Measurements from ENCODE around the gene IDH2. TPM values are rescaled to one million over a fixed set of nuclear protein-coding genes. Genes with fewer than 3 reads are reported as not detected.

The IDH2 gene
- total RNA-seq, 5 donors from 2014 or later (not counting 1 experiment from before 2014, with no cell fraction given), result 45.8 to 56.1 (median 49.2) TPM

DNA sequence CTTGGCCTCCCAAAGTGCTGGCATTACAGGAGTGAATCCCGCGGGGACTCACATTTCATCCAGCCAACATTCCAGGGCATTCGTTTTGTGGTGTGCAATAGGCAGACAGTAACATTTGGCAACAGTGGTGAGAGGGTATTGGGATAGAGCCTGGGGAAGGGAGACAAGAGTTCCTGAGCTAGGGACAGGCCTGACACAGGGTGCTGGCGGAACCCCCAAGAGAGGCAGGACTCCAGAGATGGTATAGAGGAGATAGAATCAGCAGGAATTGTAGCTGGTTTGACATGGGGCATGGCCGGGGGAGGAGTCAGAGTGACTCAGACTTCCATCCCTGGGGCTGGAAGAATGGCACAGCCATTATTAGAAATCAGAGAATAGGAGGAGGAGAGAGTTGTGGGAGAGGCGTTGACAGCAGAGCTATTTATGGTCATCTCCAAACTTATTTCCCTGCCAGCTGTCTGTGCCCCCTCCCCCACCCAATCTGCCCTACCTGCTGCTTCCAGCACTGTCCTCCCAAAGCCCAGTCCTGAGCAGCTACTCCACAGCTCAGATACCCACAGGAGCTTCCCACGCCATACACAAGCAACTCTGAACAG is 4.4 kb upstream of the IDH2 start:
- Histone ChIP-seq H3K4me1 (ENCODE audit: control insufficient read depth in 1 of 2, extremely low read depth in 1 of 2, insufficient read depth in 2 of 2, low read length in 2 of 2) (peaks cover 0 to 8% of the 10 kb centered on the region in 2 experiments), H3K27ac (ENCODE audit: low read length) (no peak overlapping the region), H3K9me3 (no peaks in the 10 kb centered on the region), H3K4me3 (ENCODE audit: control insufficient read depth in 1 of 2, extremely low read depth in 1 of 2, low read length in 1 of 2) (no peak overlapping the region), H3K36me3 (ENCODE audit: control insufficient read depth in 2 of 2, extremely low read depth in 1 of 2, insufficient read depth in 1 of 2, low read length in 1 of 2) (no peaks in the 10 kb centered on the region), H3K27me3 (replicated peaks in 1 of 2; ENCODE audit: control insufficient read depth in 2 of 2, extremely low read depth in 1 of 2, insufficient read depth in 2 of 2, low read length in 1 of 2) (peaks cover 0 to 7% of the 10 kb centered on the region in 2 experiments)
- H3K27me3 Mint-ChIP-seq, result peaks cover 0 to 3% of the 10 kb centered on the region in 2 donors
- POLR2A ChIA-PET, result interaction anchor here in 1 of 2 donors (0.6 kb wide), 1 partner anchor 16 kb away, joined by 3 read pairs; no protein-coding TSS in a partner anchor
- no peak overlapping the region for H3K4me3 Mint-ChIP-seq
- H3K4me1 Mint-ChIP-seq, result peaks cover 8 to 10% (median 8%) of the 10 kb centered on the region in 3 donors
- CTCF ChIA-PET, result interaction anchor here (0.6 to 0.8 kb wide), 2 partner anchors 34 to 110 kb away, joined by 3 to 6 read pairs; no protein-coding TSS in a partner anchor
- ATAC-seq (replicated peaks in 1 of 4) (no peak), DNase-seq (no peak)
- no peaks in the 10 kb centered on the region for H3K36me3 Mint-ChIP-seq
- H3K9me3 Mint-ChIP-seq, result no peaks in the 10 kb centered on the region
- 89% methylated on average over 4 of the region's 7 CpGs for WGBS (ENCODE audit: insufficient coverage)
- H3K27ac Mint-ChIP-seq, result no peak overlapping the region

DNA sequence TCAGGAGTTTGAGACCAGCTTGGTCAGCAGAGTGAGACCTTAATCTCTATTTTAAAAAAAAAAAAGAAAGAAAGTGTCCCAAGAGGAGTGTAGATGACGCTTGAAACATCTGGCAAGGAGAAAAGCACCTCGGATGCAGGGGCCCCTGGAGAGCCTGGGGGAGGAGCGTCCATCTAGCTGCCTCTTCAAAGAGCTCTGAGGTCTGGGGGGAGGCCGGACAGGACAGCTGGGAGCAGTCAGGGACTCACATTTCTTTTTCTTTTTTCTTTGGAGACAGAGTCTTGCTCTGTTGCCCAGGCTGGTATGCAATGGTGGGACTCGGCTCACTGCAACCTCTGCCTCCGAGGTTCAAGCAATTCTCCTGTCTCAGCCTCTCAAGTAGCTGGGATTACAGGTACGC is 3.3 kb upstream of the IDH2 start:
- H3K27me3 ChIP-seq (replicated peaks in 1 of 2; ENCODE audit: control insufficient read depth in 2 of 2, extremely low read depth in 1 of 2, insufficient read depth in 2 of 2, low read length in 1 of 2), result peaks cover 0 to 7% of the 10 kb centered on the region in 2 experiments
- CTCF ChIA-PET, result no interaction called here
- Mint-ChIP-seq H3K27ac (no peak overlapping the region), H3K36me3 (no peaks in the 10 kb centered on the region), H3K9me3 (no peaks in the 10 kb centered on the region), H3K4me1 (peaks cover 17 to 21% (median 18%) of the 10 kb centered on the region in 3 donors), H3K27me3 (peaks cover 0 to 3% of the 10 kb centered on the region in 2 donors), H3K4me3 (no peak overlapping the region)
- ATAC-seq (replicated peaks in 1 of 4) (no peak), DNase-seq (no peak)
- WGBS (ENCODE audit: insufficient coverage), result 88% methylated on average over 5 of the region's 7 CpGs
- no peak overlapping the region for H3K4me3 ChIP-seq (ENCODE audit: control insufficient read depth in 1 of 2, extremely low read depth in 1 of 2, low read length in 1 of 2)
- POLR2A ChIA-PET, result no interaction called here
- no peaks in the 10 kb centered on the region for H3K9me3 ChIP-seq
- peaks cover 6 to 19% of the 10 kb centered on the region in 2 experiments for H3K4me1 ChIP-seq (ENCODE audit: control insufficient read depth in 1 of 2, extremely low read depth in 1 of 2, insufficient read depth in 2 of 2, low read length in 2 of 2)
- H3K36me3 ChIP-seq (ENCODE audit: control insufficient read depth in 2 of 2, extremely low read depth in 1 of 2, insufficient read depth in 1 of 2, low read length in 1 of 2), result no peaks in the 10 kb centered on the region
- no peak overlapping the region for H3K27ac ChIP-seq (ENCODE audit: low read length)

DNA sequence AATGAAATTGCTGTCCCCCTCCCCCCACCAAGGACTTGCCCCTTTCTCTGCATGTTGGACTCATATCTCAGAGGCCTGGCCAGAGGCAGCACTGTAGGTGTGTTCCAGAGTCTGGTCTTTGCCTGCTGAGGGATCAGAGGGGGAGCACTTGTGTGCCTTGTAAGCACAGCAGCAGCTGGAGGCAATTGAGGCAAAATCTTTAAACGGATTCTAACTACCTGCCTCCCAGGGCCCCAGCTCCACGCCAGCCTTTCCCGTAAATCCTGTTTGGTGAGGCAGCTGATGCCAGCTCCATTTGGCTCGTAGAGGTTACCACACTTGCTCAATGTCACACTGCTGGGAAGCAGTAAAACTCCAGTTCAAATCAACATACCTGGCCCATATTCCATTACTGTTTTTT is 2.3 kb upstream of the IDH2 start:
- Histone ChIP-seq H3K9me3 (no peaks in the 10 kb centered on the region), H3K27ac (ENCODE audit: low read length) (no peak overlapping the region), H3K27me3 (replicated peaks in 1 of 2; ENCODE audit: control insufficient read depth in 2 of 2, extremely low read depth in 1 of 2, insufficient read depth in 2 of 2, low read length in 1 of 2) (peaks cover 0 to 7% of the 10 kb centered on the region in 2 experiments), H3K36me3 (ENCODE audit: control insufficient read depth in 2 of 2, extremely low read depth in 1 of 2, insufficient read depth in 1 of 2, low read length in 1 of 2) (no peaks in the 10 kb centered on the region), H3K4me3 (ENCODE audit: control insufficient read depth in 1 of 2, extremely low read depth in 1 of 2, low read length in 1 of 2) (no peak overlapping the region), H3K4me1 (ENCODE audit: control insufficient read depth in 1 of 2, extremely low read depth in 1 of 2, insufficient read depth in 2 of 2, low read length in 2 of 2) (peaks cover 12 to 28% of the 10 kb centered on the region in 2 experiments)
- no peaks in the 10 kb centered on the region for H3K27me3 Mint-ChIP-seq
- WGBS (ENCODE audit: insufficient coverage), result 89% methylated on average over 4 of the region's 4 CpGs
- ATAC-seq (replicated peaks in 1 of 4) (no peak), DNase-seq (no peak)
- ChIA-PET CTCF (no interaction called here), POLR2A (no interaction called here)
- no peaks in the 10 kb centered on the region for H3K36me3 Mint-ChIP-seq
- no peaks in the 10 kb centered on the region for H3K9me3 Mint-ChIP-seq
- H3K4me1 Mint-ChIP-seq, result peaks cover 27 to 31% (median 28%) of the 10 kb centered on the region in 3 donors
- no peak overlapping the region for H3K4me3 Mint-ChIP-seq
- no peak overlapping the region for H3K27ac Mint-ChIP-seq

DNA sequence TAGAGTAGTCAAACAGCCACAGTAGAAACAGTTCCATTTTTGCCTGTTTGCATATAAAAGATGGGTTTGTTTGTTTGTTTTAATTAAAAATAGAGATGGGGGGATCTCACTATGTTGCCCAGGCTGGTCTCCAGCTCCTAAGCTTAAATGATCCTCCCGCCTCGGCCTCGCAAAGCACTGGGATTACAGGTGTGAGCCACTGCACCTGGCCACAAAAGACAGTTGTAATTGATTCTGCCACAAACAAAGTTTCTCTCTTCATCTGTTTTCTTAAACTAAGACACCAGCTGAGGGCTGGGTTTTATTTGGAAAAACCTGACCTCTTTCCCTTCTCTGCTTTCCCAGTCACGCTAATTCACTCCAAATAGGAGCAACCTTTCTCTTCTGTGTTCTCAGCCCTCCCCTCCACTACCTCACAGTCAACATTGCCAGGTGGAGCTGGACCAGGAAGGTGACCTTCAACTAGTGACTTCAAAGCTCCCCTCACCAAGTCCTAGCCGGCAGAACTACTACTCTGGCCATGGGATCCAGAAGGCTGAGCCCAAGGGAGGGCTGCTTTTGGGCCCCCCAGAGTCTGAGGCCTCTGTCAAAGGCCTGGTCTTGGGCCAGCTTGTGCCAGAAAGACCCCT is 1.5 kb upstream of the IDH2 start:
- DNase-seq (no peak), ATAC-seq (replicated peaks in 1 of 4) (no peak)
- Mint-ChIP-seq H3K27ac (peak overlapping the region in 1 of 2 donors; percentile 82), H3K36me3 (no peaks in the 10 kb centered on the region), H3K4me3 (peak overlapping the region; percentile 72 to 87 (median 81)), H3K27me3 (no peaks in the 10 kb centered on the region), H3K9me3 (no peaks in the 10 kb centered on the region), H3K4me1 (peaks cover 34 to 38% (median 35%) of the 10 kb centered on the region in 3 donors)
- POLR2A ChIA-PET, result no interaction called here
- H3K27ac ChIP-seq (ENCODE audit: low read length), result no peak overlapping the region
- WGBS (ENCODE audit: insufficient coverage), result 100% methylated on average over 2 of the region's 5 CpGs
- H3K9me3 ChIP-seq, result no peaks in the 10 kb centered on the region
- no peak overlapping the region for H3K4me3 ChIP-seq (ENCODE audit: control insufficient read depth in 1 of 2, extremely low read depth in 1 of 2, low read length in 1 of 2)
- H3K36me3 ChIP-seq (ENCODE audit: control insufficient read depth in 2 of 2, extremely low read depth in 1 of 2, insufficient read depth in 1 of 2, low read length in 1 of 2), result no peaks in the 10 kb centered on the region
- H3K4me1 ChIP-seq (ENCODE audit: control insufficient read depth in 1 of 2, extremely low read depth in 1 of 2, insufficient read depth in 2 of 2, low read length in 2 of 2), result peaks cover 20 to 36% of the 10 kb centered on the region in 2 experiments
- CTCF ChIA-PET, result interaction anchor here in 1 of 2 donors (0.6 kb wide), 1 partner anchor 551 kb away, joined by 4 read pairs; no protein-coding TSS in a partner anchor
- peaks cover 0 to 7% of the 10 kb centered on the region in 2 experiments for H3K27me3 ChIP-seq (replicated peaks in 1 of 2; ENCODE audit: control insufficient read depth in 2 of 2, extremely low read depth in 1 of 2, insufficient read depth in 2 of 2, low read length in 1 of 2)

DNA sequence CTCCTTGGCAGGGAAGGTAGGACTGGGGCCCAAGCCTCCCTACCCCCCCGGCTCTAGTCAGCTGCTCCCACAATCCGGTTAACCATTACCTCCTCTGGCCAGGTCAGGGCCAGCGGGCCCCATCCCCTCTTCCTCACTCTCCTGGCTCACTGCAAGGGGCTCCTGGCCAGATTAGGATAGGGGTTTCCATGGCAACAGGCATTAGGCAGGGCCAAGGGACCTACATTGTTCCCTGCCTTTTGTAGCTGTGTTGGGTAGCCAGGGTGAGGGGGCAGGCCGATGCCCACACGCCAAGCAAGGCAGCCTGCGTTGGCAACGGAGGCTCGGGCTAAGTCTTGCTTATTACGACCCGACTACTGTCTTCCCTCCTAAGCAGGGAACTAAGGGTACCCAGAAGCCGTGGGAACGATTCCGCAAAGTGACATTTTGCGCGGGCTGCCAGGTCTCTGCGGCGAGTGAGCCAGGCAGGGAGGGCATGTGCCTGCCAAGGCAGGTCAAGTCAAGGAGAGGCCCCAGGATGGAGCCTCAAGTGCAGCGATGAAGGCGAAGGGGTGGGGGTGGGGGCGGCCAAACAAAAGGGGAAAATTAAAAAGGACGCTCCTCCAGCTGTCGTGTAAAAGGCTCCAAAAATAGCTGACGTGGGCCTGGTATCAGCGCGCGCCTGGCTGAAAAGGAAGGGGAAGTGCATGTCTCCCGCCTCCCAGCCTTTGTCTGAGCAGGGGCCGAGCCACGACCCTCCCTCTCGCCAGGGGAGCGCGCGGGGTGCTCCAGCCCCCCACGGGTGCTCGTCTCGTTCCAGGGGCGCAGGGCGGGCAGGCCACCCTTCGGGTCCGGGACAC is 919 bp downstream of the IDH2 start:
- peaks cover 0 to 2% of the 10 kb centered on the region in 2 experiments for H3K27me3 ChIP-seq (replicated peaks in 1 of 2; ENCODE audit: control insufficient read depth in 2 of 2, extremely low read depth in 1 of 2, insufficient read depth in 2 of 2, low read length in 1 of 2)
- Mint-ChIP-seq H3K27ac (peak overlapping the region; percentile 100), H3K4me1 (peaks cover 58 to 62% (median 60%) of the 10 kb centered on the region in 3 donors), H3K4me3 (peak overlapping the region; percentile 82 to 87 (median 84)), H3K27me3 (no peaks in the 10 kb centered on the region), H3K9me3 (no peaks in the 10 kb centered on the region), H3K36me3 (no peaks in the 10 kb centered on the region)
- no peaks in the 10 kb centered on the region for H3K36me3 ChIP-seq (ENCODE audit: control insufficient read depth in 2 of 2, extremely low read depth in 1 of 2, insufficient read depth in 1 of 2, low read length in 1 of 2)
- peak overlapping the region; percentile 91 for H3K27ac ChIP-seq (ENCODE audit: low read length)
- ChIA-PET POLR2A (no interaction called here), CTCF (interaction anchor here in 1 of 2 donors (0.5 kb wide), 1 partner anchor 39 kb away, joined by 4 read pairs; no protein-coding TSS in a partner anchor)
- peak in 11 of 35 experiments; percentile 21 to 59 (median 30) for DNase-seq
- H3K4me1 ChIP-seq (ENCODE audit: control insufficient read depth in 1 of 2, extremely low read depth in 1 of 2, insufficient read depth in 2 of 2, low read length in 2 of 2), result peaks cover 36 to 53% of the 10 kb centered on the region in 2 experiments
- no peaks in the 10 kb centered on the region for H3K9me3 ChIP-seq
- peak overlapping the region; percentile 68 to 70 for H3K4me3 ChIP-seq (ENCODE audit: control insufficient read depth in 1 of 2, extremely low read depth in 1 of 2, low read length in 1 of 2)
- WGBS (ENCODE audit: insufficient coverage), result 2% methylated on average over 29 of the region's 40 CpGs
- peak in 1 of 4 experiments; percentile 13 for ATAC-seq (replicated peaks in 1 of 4)

Measured in T-cell (primary cell).